GM12873 (cell line): ENCODE measurements around the gene SDCCAG8.
A peak's percentile ranks its signal among the peaks of the same experiment; 100 is the strongest.

Experiments
- CTCF ChIP-seq: IDR thresholded peaks from 2 replicates; pipeline ENCODE4 v1.5.1; 2012; ENCODE audit warnings: low read depth, mild to moderate bottlenecking, moderate library complexity, low read length, control low read depth; ENCODE audit not compliant: insufficient read depth; ENCODE audit errors: missing control alignments

SDCCAG8 gene

GRCh38 chr1:243341074-243341473 lies 85.2 kb downstream of the SDCCAG8 start:
- TF ChIP-seq CTCF: no peak

GRCh38 chr1:243343970-243344937 lies 88.4 kb downstream of the SDCCAG8 start:
- TF ChIP-seq CTCF: peak; percentile 57

GRCh38 chr1:243345205-243345604 lies 89.4 kb downstream of the SDCCAG8 start:
- TF ChIP-seq CTCF: no peak

- TF ChIP-seq CTCF: no peak
These were observed 90.2 kb downstream of the SDCCAG8 start for GRCh38 chr1:243346016-243346415.

GRCh38 chr1:243346468-243346867 lies 90.6 kb downstream of the SDCCAG8 start:
- TF ChIP-seq CTCF: no peak

- no peak for TF ChIP-seq CTCF
These were observed 92.5 kb downstream of the SDCCAG8 start for GRCh38 chr1:243348331-243348730.

- no peak for TF ChIP-seq CTCF
These were observed 93.3 kb downstream of the SDCCAG8 start for GRCh38 chr1:243349128-243349527.
